Measurements from ENCODE around the gene CHKB. TPM values are rescaled to one million over a fixed set of nuclear protein-coding genes. Genes with fewer than 3 reads are reported as not detected.
A peak's percentile ranks its signal among the peaks of the same experiment; 100 is the strongest.
"Not testable (repeated sequence)": the region's sequence is repeated elsewhere in the genome, so short reads cannot be mapped to it uniquely, and the experiment has no call there.

Gene CHKB
- total RNA-seq, 1 donor from 2014 or later: 47.4 TPM

GRCh38 chr22:50544746-50545253, 37.8 kb downstream of the CHKB start:
- no peaks in the 10 kb centered on the region for H3K9me3 Mint-ChIP-seq (ENCODE audit: low read depth)
- no peaks in the 10 kb centered on the region for H3K27me3 Mint-ChIP-seq (ENCODE audit: low read depth)
- H3K27ac Mint-ChIP-seq (ENCODE audit: unreplicated experiment): peak overlapping the region; percentile 91
- TF ChIP-seq, protein P1, sequence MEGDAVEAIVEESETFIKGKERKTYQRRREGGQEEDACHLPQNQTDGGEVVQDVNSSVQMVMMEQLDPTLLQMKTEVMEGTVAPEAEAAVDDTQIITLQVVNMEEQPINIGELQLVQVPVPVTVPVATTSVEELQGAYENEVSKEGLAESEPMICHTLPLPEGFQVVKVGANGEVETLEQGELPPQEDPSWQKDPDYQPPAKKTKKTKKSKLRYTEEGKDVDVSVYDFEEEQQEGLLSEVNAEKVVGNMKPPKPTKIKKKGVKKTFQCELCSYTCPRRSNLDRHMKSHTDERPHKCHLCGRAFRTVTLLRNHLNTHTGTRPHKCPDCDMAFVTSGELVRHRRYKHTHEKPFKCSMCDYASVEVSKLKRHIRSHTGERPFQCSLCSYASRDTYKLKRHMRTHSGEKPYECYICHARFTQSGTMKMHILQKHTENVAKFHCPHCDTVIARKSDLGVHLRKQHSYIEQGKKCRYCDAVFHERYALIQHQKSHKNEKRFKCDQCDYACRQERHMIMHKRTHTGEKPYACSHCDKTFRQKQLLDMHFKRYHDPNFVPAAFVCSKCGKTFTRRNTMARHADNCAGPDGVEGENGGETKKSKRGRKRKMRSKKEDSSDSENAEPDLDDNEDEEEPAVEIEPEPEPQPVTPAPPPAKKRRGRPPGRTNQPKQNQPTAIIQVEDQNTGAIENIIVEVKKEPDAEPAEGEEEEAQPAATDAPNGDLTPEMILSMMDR (IDR thresholded peaks at IDR 0.05): no peak
- DNase-seq (ENCODE audit: low spot score): no peak
- H3K36me3 Mint-ChIP-seq (ENCODE audit: low read depth): no peaks in the 10 kb centered on the region
- H3K4me1 Mint-ChIP-seq (ENCODE audit: low read depth): peaks cover 15% of the 10 kb centered on the region
- no peak overlapping the region for H3K4me3 Mint-ChIP-seq (ENCODE audit: unreplicated experiment)

DNA sequence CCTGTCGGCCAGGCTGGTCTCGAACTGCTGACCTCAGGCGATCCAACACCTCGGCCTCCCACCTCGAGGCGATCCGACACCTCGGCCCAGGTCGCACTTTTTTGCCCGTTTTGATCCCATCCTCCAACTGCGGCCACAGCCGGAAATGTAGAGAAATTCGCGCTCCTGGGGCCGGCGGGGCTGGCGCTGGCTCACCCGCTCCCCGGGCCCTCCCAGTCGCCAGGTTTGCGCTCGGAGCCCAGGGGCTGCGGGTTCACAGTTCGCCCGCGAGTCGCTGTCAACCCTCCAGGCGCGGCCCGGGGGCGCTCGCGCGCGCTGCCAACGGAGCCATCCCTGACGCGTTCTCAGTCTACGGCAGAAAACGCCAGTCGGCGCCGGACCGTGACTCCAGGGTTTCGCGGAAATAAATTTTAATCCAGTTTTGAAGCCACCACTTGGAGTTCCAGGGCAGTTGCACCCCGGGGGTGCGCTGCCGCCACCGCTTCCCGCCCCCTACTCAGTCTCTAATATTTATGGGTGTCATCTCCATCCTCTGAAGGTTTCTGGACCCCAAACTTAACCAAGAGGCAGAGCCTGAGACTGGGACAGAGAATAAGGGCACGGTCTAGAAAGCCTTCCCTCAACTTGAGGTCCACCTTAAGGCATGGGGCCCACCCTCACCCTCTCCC, 38.4 kb downstream of the CHKB start:
- Mint-ChIP-seq H3K4me3 (ENCODE audit: unreplicated experiment) (peak overlapping the region; percentile 57), H3K4me1 (ENCODE audit: low read depth) (peaks cover 15% of the 10 kb centered on the region), H3K27me3 (ENCODE audit: low read depth) (no peaks in the 10 kb centered on the region), H3K9me3 (ENCODE audit: low read depth) (no peaks in the 10 kb centered on the region), H3K36me3 (ENCODE audit: low read depth) (no peaks in the 10 kb centered on the region), H3K27ac (ENCODE audit: unreplicated experiment) (peak overlapping the region; percentile 77)
- DNase-seq (ENCODE audit: low spot score): no peak
- TF ChIP-seq, protein P1 (IDR thresholded peaks at IDR 0.05): peak; percentile 82

GRCh38 chr22:50542416-50542927, 40.2 kb downstream of the CHKB start:
- H3K36me3 Mint-ChIP-seq (ENCODE audit: low read depth): no peaks in the 10 kb centered on the region
- no peak overlapping the region for H3K4me3 Mint-ChIP-seq (ENCODE audit: unreplicated experiment)
- H3K27ac Mint-ChIP-seq (ENCODE audit: unreplicated experiment): no peak overlapping the region
- H3K9me3 Mint-ChIP-seq (ENCODE audit: low read depth): no peaks in the 10 kb centered on the region
- no peaks in the 10 kb centered on the region for H3K27me3 Mint-ChIP-seq (ENCODE audit: low read depth)
- TF ChIP-seq, protein P1 (IDR thresholded peaks at IDR 0.05): no peak
- no peak for DNase-seq (ENCODE audit: low spot score)
- H3K4me1 Mint-ChIP-seq (ENCODE audit: low read depth): peaks cover 15% of the 10 kb centered on the region

GRCh38 chr22:50541667-50542026, 41.0 kb downstream of the CHKB start:
- H3K27ac Mint-ChIP-seq (ENCODE audit: unreplicated experiment); H3K9me3 Mint-ChIP-seq (ENCODE audit: low read depth); H3K36me3 Mint-ChIP-seq (ENCODE audit: low read depth); H3K27me3 Mint-ChIP-seq (ENCODE audit: low read depth); H3K4me3 Mint-ChIP-seq (ENCODE audit: unreplicated experiment); DNase-seq (ENCODE audit: low spot score): not testable (repeated sequence)
- peaks cover 15% of the 10 kb centered on the region for H3K4me1 Mint-ChIP-seq (ENCODE audit: low read depth)

DNA sequence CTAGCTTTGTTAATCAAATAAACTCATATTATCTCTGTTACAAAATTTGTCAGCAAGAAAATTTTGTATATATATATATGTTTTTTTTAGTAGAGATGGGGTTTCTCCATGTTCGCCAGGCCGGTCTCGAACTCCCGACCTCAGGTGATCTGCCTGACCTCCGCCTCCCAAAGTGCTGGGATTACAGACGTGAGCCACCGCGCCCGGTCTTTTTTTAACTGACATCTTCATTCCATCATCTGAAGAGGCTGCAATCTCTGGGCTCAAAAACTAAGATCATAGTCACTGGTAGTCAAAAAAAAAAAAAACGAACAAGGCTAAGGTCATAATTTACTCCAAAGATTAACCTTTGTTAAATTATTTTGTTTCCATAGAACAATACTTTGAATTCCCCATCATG, 42.3 kb downstream of the CHKB start:
- peaks cover 6% of the 10 kb centered on the region for H3K4me1 Mint-ChIP-seq (ENCODE audit: low read depth)
- no peaks in the 10 kb centered on the region for H3K36me3 Mint-ChIP-seq (ENCODE audit: low read depth)
- DNase-seq (ENCODE audit: low spot score): no peak
- no peak overlapping the region for H3K4me3 Mint-ChIP-seq (ENCODE audit: unreplicated experiment)
- H3K27ac Mint-ChIP-seq (ENCODE audit: unreplicated experiment): no peak overlapping the region
- TF ChIP-seq, protein P1 (IDR thresholded peaks at IDR 0.05): no peak
- H3K9me3 Mint-ChIP-seq (ENCODE audit: low read depth): no peaks in the 10 kb centered on the region
- H3K27me3 Mint-ChIP-seq (ENCODE audit: low read depth): no peaks in the 10 kb centered on the region

- Mint-ChIP-seq H3K4me1 (ENCODE audit: low read depth) (peaks cover 19% of the 10 kb centered on the region), H3K27me3 (ENCODE audit: low read depth) (no peaks in the 10 kb centered on the region), H3K9me3 (ENCODE audit: low read depth) (no peaks in the 10 kb centered on the region), H3K4me3 (ENCODE audit: unreplicated experiment) (no peak overlapping the region), H3K36me3 (ENCODE audit: low read depth) (no peaks in the 10 kb centered on the region), H3K27ac (ENCODE audit: unreplicated experiment) (no peak overlapping the region)
- no peak for DNase-seq (ENCODE audit: low spot score)
- TF ChIP-seq, protein P1 (IDR thresholded peaks at IDR 0.05): no peak
These were observed 44.9 kb downstream of the CHKB start for GRCh38 chr22:50537765-50538164.

Data from chondrocyte (in vitro differentiated cells).